Naive B cell (primary cell): ENCODE measurements around the gene ZFYVE21. TPM values are rescaled to one million over a fixed set of nuclear protein-coding genes. Genes with fewer than 3 reads are reported as not detected.
"Not testable (repeated sequence)": the region's sequence is repeated elsewhere in the genome, so short reads cannot be mapped to it uniquely, and the experiment has no call there.

Experiments
- ATAC-seq, 2 donors: fragments of 150-1000 bp; cut with Tn5 transposase; 2 replicates each; pipeline ENCODE4 v1.10.0; 2021; ENCODE audit warnings: low read depth in 2 of 2, mild to moderate bottlenecking in 2 of 2, moderate library complexity in 2 of 2
- DNase-seq: peaks from one replicate; pipeline ENCODE4 v3.0.0; 2022
- H3K27ac Mint-ChIP-seq, 6 donors: one replicate each; pipeline ENCODE4 v1.8.0; 2020 to 2022; ENCODE audit warnings: mild to moderate bottlenecking in 6 of 6, mixed read lengths in 6 of 6, moderate library complexity in 5 of 6, inconsistent platforms in 2 of 6
- H3K27me3 Mint-ChIP-seq, 3 donors: one replicate each; pipeline ENCODE4 v1.8.0; 2021 to 2022; ENCODE audit warnings: mixed read lengths in 3 of 3, mild to moderate bottlenecking in 1 of 3
- H3K36me3 Mint-ChIP-seq, 2 donors: one replicate each; pipeline ENCODE4 v1.8.0; 2020 to 2022; ENCODE audit warnings: mixed read lengths in 2 of 2, inconsistent platforms in 1 of 2, mild to moderate bottlenecking in 1 of 2
- H3K4me1 Mint-ChIP-seq, 3 donors: one replicate each; pipeline ENCODE4 v1.8.0; 2020 to 2022; ENCODE audit warnings: mixed read lengths in 3 of 3, inconsistent platforms in 1 of 3, mild to moderate bottlenecking in 1 of 3, moderate library complexity in 1 of 3
- H3K4me3 Mint-ChIP-seq, 8 donors: one replicate each; pipeline ENCODE4 v1.8.0; 2020 to 2022; ENCODE audit warnings: mild to moderate bottlenecking in 8 of 8, mixed read lengths in 8 of 8, moderate library complexity in 8 of 8, inconsistent platforms in 2 of 8
- H3K9me3 Mint-ChIP-seq, 7 donors: one replicate each; pipeline ENCODE4 v1.8.0; 2020 to 2022; ENCODE audit warnings: mixed read lengths in 7 of 7, mild to moderate bottlenecking in 5 of 7, inconsistent platforms in 2 of 7, moderate library complexity in 1 of 7
- polyA plus RNA-seq, 6 donors: library from polyadenylated mRNA; unstranded; fragments of 300-500 nt; fragmentation: Illumina TruSeq; gene quantifications; one replicate each; pipeline ENCODE4 v1.2.3, GENCODE V29; 2021; ENCODE audit warnings: low read depth in 6 of 6

The ZFYVE21 gene
- polyA plus RNA-seq, 6 donors from 2014 or later: 4.8 to 10.5 (median 6.7) TPM

- ATAC-seq (no peak), DNase-seq (no peak)
- Mint-ChIP-seq H3K9me3 (peaks cover 0 to 10% (median 6%) of the 10 kb centered on the region in 7 donors), H3K27ac (peak overlapping the region in 1 of 6 donors; percentile 73), H3K4me1 (peaks cover 0 to 4% (median 0%) of the 10 kb centered on the region in 3 donors), H3K36me3 (peaks cover 6 to 7% of the 10 kb centered on the region in 2 donors), H3K27me3 (no peaks in the 10 kb centered on the region), H3K4me3 (no peak overlapping the region)
Observed at GRCh38 chr14:103767336-103767894, 51.8 kb downstream of the ZFYVE21 start.

GRCh38 chr14:103770500-103770899, 54.9 kb downstream of the ZFYVE21 start:
- Mint-ChIP-seq H3K27ac (no peak overlapping the region), H3K36me3 (peaks cover 11 to 13% of the 10 kb centered on the region in 2 donors), H3K9me3 (peaks cover 0 to 10% (median 7%) of the 10 kb centered on the region in 7 donors), H3K4me1 (peaks cover 0 to 4% (median 0%) of the 10 kb centered on the region in 3 donors), H3K4me3 (no peak overlapping the region), H3K27me3 (no peaks in the 10 kb centered on the region)
- no peak for ATAC-seq
- DNase-seq: no peak

GRCh38 chr14:103770902-103771301, 55.3 kb downstream of the ZFYVE21 start:
- ATAC-seq: no peak
- H3K27me3 Mint-ChIP-seq: no peaks in the 10 kb centered on the region
- peaks cover 0 to 10% (median 7%) of the 10 kb centered on the region in 7 donors for H3K9me3 Mint-ChIP-seq
- H3K36me3 Mint-ChIP-seq: peaks cover 8 to 13% of the 10 kb centered on the region in 2 donors
- no peak for DNase-seq
- peaks cover 0 to 4% (median 0%) of the 10 kb centered on the region in 3 donors for H3K4me1 Mint-ChIP-seq
- no peak overlapping the region for H3K4me3 Mint-ChIP-seq
- H3K27ac Mint-ChIP-seq: no peak overlapping the region

- Mint-ChIP-seq H3K4me1 (peaks cover 0 to 4% (median 0%) of the 10 kb centered on the region in 3 donors), H3K27me3 (no peaks in the 10 kb centered on the region), H3K4me3 (no peak overlapping the region), H3K9me3 (peaks cover 0 to 10% (median 7%) of the 10 kb centered on the region in 7 donors), H3K36me3 (peaks cover 12 to 13% of the 10 kb centered on the region in 2 donors), H3K27ac (peak overlapping the region in 1 of 6 donors; percentile 74)
- ATAC-seq: no peak
- no peak for DNase-seq
Observed at GRCh38 chr14:103772078-103772712, 56.6 kb downstream of the ZFYVE21 start.

- ATAC-seq: no peak
- Mint-ChIP-seq H3K9me3 (peaks cover 0 to 9% (median 7%) of the 10 kb centered on the region in 7 donors), H3K27me3 (no peaks in the 10 kb centered on the region), H3K27ac (no peak overlapping the region), H3K4me3 (no peak overlapping the region), H3K36me3 (peaks cover 10 to 16% of the 10 kb centered on the region in 2 donors), H3K4me1 (no peaks in the 10 kb centered on the region)
- no peak for DNase-seq
Observed at GRCh38 chr14:103773521-103773920, 57.9 kb downstream of the ZFYVE21 start.

GRCh38 chr14:103775506-103775905, 59.9 kb downstream of the ZFYVE21 start:
- H3K9me3 Mint-ChIP-seq: peaks cover 0 to 9% (median 7%) of the 10 kb centered on the region in 7 donors

GRCh38 chr14:103776319-103776718, 60.7 kb downstream of the ZFYVE21 start:
- H3K27ac Mint-ChIP-seq, ATAC-seq, DNase-seq, H3K4me3 Mint-ChIP-seq, H3K4me1 Mint-ChIP-seq, H3K9me3 Mint-ChIP-seq, H3K27me3 Mint-ChIP-seq: not testable (repeated sequence)
- H3K36me3 Mint-ChIP-seq: peaks cover 14 to 16% of the 10 kb centered on the region in 2 donors

More at GRCh38 chr14:103775506-103775905, 59.9 kb downstream of the ZFYVE21 start:
- peaks cover 14 to 16% of the 10 kb centered on the region in 2 donors for H3K36me3 Mint-ChIP-seq
- H3K27ac Mint-ChIP-seq: no peak overlapping the region
- no peak for DNase-seq
- no peaks in the 10 kb centered on the region for H3K27me3 Mint-ChIP-seq
- H3K4me3 Mint-ChIP-seq: no peak overlapping the region
- H3K4me1 Mint-ChIP-seq: no peaks in the 10 kb centered on the region
- no peak for ATAC-seq

GRCh38 chr14:103782376-103782775, 66.8 kb downstream of the ZFYVE21 start:
- DNase-seq (no peak), ATAC-seq (no peak)
- no peak overlapping the region for H3K27ac Mint-ChIP-seq
- H3K36me3 Mint-ChIP-seq: peaks cover 2 to 8% of the 10 kb centered on the region in 2 donors
- no peaks in the 10 kb centered on the region for H3K4me1 Mint-ChIP-seq
- H3K9me3 Mint-ChIP-seq: no peaks in the 10 kb centered on the region
- H3K4me3 Mint-ChIP-seq: no peak overlapping the region
- H3K27me3 Mint-ChIP-seq: no peaks in the 10 kb centered on the region

Other genes with a start within 250 kb of the ZFYVE21 start
- under 1 TPM in 2 of 6 donors, not detected in 4; 0.80 to 1.00 TPM for gene CKB, start 193.0 kb upstream of the ZFYVE21 start, polyA plus RNA-seq
- gene TRMT61A, start 186.6 kb upstream of the ZFYVE21 start, polyA plus RNA-seq: 10 to 100 TPM in 1 of 6 donors, 1 to 10 TPM in 5; 6.2 to 13.9 (median 8.3) TPM
- 10 to 100 TPM; 11.0 to 55.5 (median 41.9) TPM for gene BAG5, start 153.2 kb upstream of the ZFYVE21 start, polyA plus RNA-seq
- 10 to 100 TPM; 47.5 to 70.7 (median 57.8) TPM for gene COA8, start 152.8 kb upstream of the ZFYVE21 start, polyA plus RNA-seq
- 10 to 100 TPM; 25.9 to 90.4 (median 56.2) TPM for gene KLC1, start 86.6 kb upstream of the ZFYVE21 start, polyA plus RNA-seq
- 1 to 10 TPM; 2.9 to 7.5 (median 5.7) TPM for gene XRCC3, start 359 bp upstream of the ZFYVE21 start, polyA plus RNA-seq
- 1 to 10 TPM in 4 of 6 donors, under 1 TPM in 1, not detected in 1; 0.65 to 4.6 (median 1.8) TPM for gene PPP1R13B, start 131.8 kb downstream of the ZFYVE21 start, polyA plus RNA-seq
- gene TDRD9, start 212.6 kb downstream of the ZFYVE21 start, polyA plus RNA-seq: 1 to 10 TPM in 1 of 6 donors, under 1 TPM in 3, not detected in 2; 0.37 to 3.8 (median 0.85) TPM
- not detected for gene RD3L, start 226.7 kb downstream of the ZFYVE21 start, polyA plus RNA-seq